ENCODE results near the gene RPS6KA2.

RPS6KA2 gene

GRCh38 chr6:166516251-166516884, 110.7 kb downstream of the RPS6KA2 start:
- DNase-seq = no peak

- no peak for DNase-seq
Measured at GRCh38 chr6:166515072-166515810, 111.8 kb downstream of the RPS6KA2 start.

GRCh38 chr6:166514196-166514595, 112.9 kb downstream of the RPS6KA2 start:
- no peak for DNase-seq

- no peak for DNase-seq
Measured at GRCh38 chr6:166512567-166512966, 114.5 kb downstream of the RPS6KA2 start.

GRCh38 chr6:166511316-166511715, 115.7 kb downstream of the RPS6KA2 start:
- no peak for DNase-seq

- DNase-seq = no peak
Measured at GRCh38 chr6:166509193-166509592, 117.9 kb downstream of the RPS6KA2 start.

- no peak for DNase-seq
Measured at GRCh38 chr6:166508726-166509125, 118.3 kb downstream of the RPS6KA2 start.

GRCh38 chr6:166507809-166508564, 119.1 kb downstream of the RPS6KA2 start:
- no peak for DNase-seq

GRCh38 chr6:166507380-166507779, 119.7 kb downstream of the RPS6KA2 start:
- no peak for DNase-seq

GRCh38 chr6:166505133-166505905, 121.7 kb downstream of the RPS6KA2 start:
- DNase-seq = no peak

GRCh38 chr6:166504100-166504499, 123.0 kb downstream of the RPS6KA2 start:
- no peak for DNase-seq

GRCh38 chr6:166503167-166503744, 123.8 kb downstream of the RPS6KA2 start:
- no peak for DNase-seq

- no peak for DNase-seq
Measured at GRCh38 chr6:166502453-166502852, 124.6 kb downstream of the RPS6KA2 start.

GRCh38 chr6:166501246-166501645, 125.8 kb downstream of the RPS6KA2 start:
- DNase-seq = no peak

- no peak for DNase-seq
Measured at GRCh38 chr6:166500246-166500645, 126.8 kb downstream of the RPS6KA2 start.

GRCh38 chr6:166499350-166500163, 127.5 kb downstream of the RPS6KA2 start:
- DNase-seq = no peak

- DNase-seq = no peak
Measured at GRCh38 chr6:166498661-166499349, 128.2 kb downstream of the RPS6KA2 start.

GRCh38 chr6:166498228-166498627, 128.8 kb downstream of the RPS6KA2 start:
- no peak for DNase-seq

- no peak for DNase-seq
Measured at GRCh38 chr6:166497087-166497899, 129.8 kb downstream of the RPS6KA2 start.

- no peak for DNase-seq
Measured at GRCh38 chr6:166496460-166496859, 130.6 kb downstream of the RPS6KA2 start.

All from cerebellar nuclear complex (tissue), 1 donor.